Glutamatergic neuron (in vitro differentiated cells): ENCODE data around the gene CACNA2D1. TPM values are rescaled to one million over a fixed set of nuclear protein-coding genes. Genes with fewer than 3 reads are reported as not detected.

Source experiments
- DNase-seq: peaks from one replicate; pipeline ENCODE4 v3.0.0; 2022
- H3K27ac Mint-ChIP-seq: one replicate; pipeline ENCODE4 v1.8.0; 2020; ENCODE audit warnings: mild to moderate bottlenecking, mixed read lengths, inconsistent platforms; ENCODE audit not compliant: unreplicated experiment
- H3K27me3 Mint-ChIP-seq: one replicate; pipeline ENCODE4 v1.8.0; 2020; ENCODE audit warnings: mild to moderate bottlenecking, moderate library complexity, mixed read lengths, inconsistent platforms; ENCODE audit not compliant: unreplicated experiment
- H3K36me3 Mint-ChIP-seq: one replicate; pipeline ENCODE4 v1.8.0; 2020; ENCODE audit warnings: mild to moderate bottlenecking, mixed read lengths, inconsistent platforms; ENCODE audit not compliant: unreplicated experiment
- H3K4me1 Mint-ChIP-seq: one replicate; pipeline ENCODE4 v1.8.0; 2020; ENCODE audit warnings: mild to moderate bottlenecking, low read depth, mixed read lengths, inconsistent platforms; ENCODE audit not compliant: unreplicated experiment
- H3K4me3 Mint-ChIP-seq: one replicate; pipeline ENCODE4 v1.8.0; 2020; ENCODE audit warnings: mild to moderate bottlenecking, mixed read lengths, inconsistent platforms; ENCODE audit not compliant: unreplicated experiment
- H3K9me3 Mint-ChIP-seq: one replicate; pipeline ENCODE4 v1.8.0; 2020; ENCODE audit warnings: mild to moderate bottlenecking, moderate library complexity, mixed read lengths, inconsistent platforms; ENCODE audit not compliant: unreplicated experiment
- CTCF ChIP-seq: fragments of 200-600 bp; sonication (generic); IDR thresholded peaks from one replicate; pipeline ENCODE4 v1.5.0; 2021; ENCODE audit not compliant: partially characterized antibody, unreplicated experiment
- total RNA-seq: library from RNA; stranded (reverse); fragmentation: NEBNext Ultra II Directional; extraction: Animal tissue kit (Norgen Biotek cat#: 25700); gene quantifications from one replicate; pipeline ENCODE4 v1.2.1, GENCODE V29; 2021; ENCODE audit not compliant: unreplicated experiment

CACNA2D1 gene
- total RNA-seq, 1 donor from 2014 or later = 258 TPM

GRCh38 chr7:82258181-82258580, 185.4 kb downstream of the CACNA2D1 start:
- no peak for DNase-seq
- TF ChIP-seq CTCF = no peak
- no peak overlapping the region for H3K4me3 Mint-ChIP-seq

GRCh38 chr7:82257118-82257695, 186.4 kb downstream of the CACNA2D1 start:
- H3K9me3 Mint-ChIP-seq = peaks cover 3% of the 10 kb centered on the region
- H3K27me3 Mint-ChIP-seq = peaks cover 2% of the 10 kb centered on the region
- H3K27ac Mint-ChIP-seq = no peak overlapping the region
- TF ChIP-seq CTCF = no peak
- H3K4me3 Mint-ChIP-seq = no peak overlapping the region
- H3K4me1 Mint-ChIP-seq = peaks cover 6% of the 10 kb centered on the region
- H3K36me3 Mint-ChIP-seq = no peaks in the 10 kb centered on the region
- DNase-seq = no peak

More at GRCh38 chr7:82258181-82258580, 185.4 kb downstream of the CACNA2D1 start:
- H3K27ac Mint-ChIP-seq = no peak overlapping the region
- peaks cover 12% of the 10 kb centered on the region for H3K4me1 Mint-ChIP-seq
- H3K27me3 Mint-ChIP-seq = peaks cover under 1% of the 10 kb centered on the region
- H3K9me3 Mint-ChIP-seq = peaks cover 7% of the 10 kb centered on the region
- no peaks in the 10 kb centered on the region for H3K36me3 Mint-ChIP-seq

- TF ChIP-seq CTCF = no peak
- Mint-ChIP-seq H3K4me1 (peaks cover 5% of the 10 kb centered on the region), H3K27me3 (peaks cover 2% of the 10 kb centered on the region), H3K36me3 (no peaks in the 10 kb centered on the region), H3K27ac (no peak overlapping the region), H3K9me3 (peaks cover 3% of the 10 kb centered on the region), H3K4me3 (no peak overlapping the region)
- DNase-seq = no peak
Measured at GRCh38 chr7:82255706-82256105, 187.9 kb downstream of the CACNA2D1 start.

- Mint-ChIP-seq H3K27me3 (peaks cover 5% of the 10 kb centered on the region), H3K9me3 (peaks cover 2% of the 10 kb centered on the region), H3K4me3 (no peak overlapping the region), H3K36me3 (no peaks in the 10 kb centered on the region), H3K27ac (no peak overlapping the region), H3K4me1 (peaks cover 11% of the 10 kb centered on the region)
- DNase-seq = no peak
- no peak for TF ChIP-seq CTCF
Measured at GRCh38 chr7:82250598-82250997, 193.0 kb downstream of the CACNA2D1 start.

GRCh38 chr7:82249979-82250378, 193.6 kb downstream of the CACNA2D1 start:
- Mint-ChIP-seq H3K4me3 (no peak overlapping the region), H3K9me3 (peaks cover 2% of the 10 kb centered on the region), H3K36me3 (no peaks in the 10 kb centered on the region), H3K4me1 (peaks cover 17% of the 10 kb centered on the region), H3K27me3 (peaks cover 5% of the 10 kb centered on the region), H3K27ac (no peak overlapping the region)
- no peak for DNase-seq
- TF ChIP-seq CTCF = no peak
